Muscle layer of colon (tissue), 2 donors: Measurements from ENCODE around the gene LPCAT4.
"Not testable (repeated sequence)": the region's sequence is repeated elsewhere in the genome, so short reads cannot be mapped to it uniquely, and the experiment has no call there.

ENCODE experiments used
- H3K27ac ChIP-seq: one replicate; pipeline ENCODE4 v1.7.0; 2013; ENCODE audit warnings: low read depth, mild to moderate bottlenecking, low read length, moderate library complexity
- H3K27me3 ChIP-seq, 2 donors: one replicate each; pipeline ENCODE4 v1.7.0; 2013; ENCODE audit warnings: low read length in 2 of 2, mild to moderate bottlenecking in 2 of 2; ENCODE audit not compliant: insufficient read depth in 2 of 2, control insufficient read depth in 1 of 2
- H3K36me3 ChIP-seq: one replicate; pipeline ENCODE4 v1.7.0; 2013; ENCODE audit warnings: mild to moderate bottlenecking, low read length; ENCODE audit not compliant: insufficient read depth
- H3K4me1 ChIP-seq: one replicate; pipeline ENCODE4 v1.7.0; 2013; ENCODE audit warnings: mild to moderate bottlenecking, low read length; ENCODE audit not compliant: insufficient read depth
- H3K4me3 ChIP-seq, 2 donors: one replicate each; pipeline ENCODE4 v1.7.0; 2013; ENCODE audit warnings: low read length in 2 of 2, low read depth in 1 of 2, mild to moderate bottlenecking in 1 of 2, moderate library complexity in 1 of 2
- H3K9ac ChIP-seq: one replicate; pipeline ENCODE4 v1.7.0; 2013; ENCODE audit warnings: low read length
- H3K9me3 ChIP-seq: one replicate; pipeline ENCODE4 v1.7.0; 2013; ENCODE audit warnings: mild to moderate bottlenecking, low read length
- donor health status: abdominal sarcoma.
- donor health status: Adenocarcinoma of cecum.

LPCAT4 gene

DNA sequence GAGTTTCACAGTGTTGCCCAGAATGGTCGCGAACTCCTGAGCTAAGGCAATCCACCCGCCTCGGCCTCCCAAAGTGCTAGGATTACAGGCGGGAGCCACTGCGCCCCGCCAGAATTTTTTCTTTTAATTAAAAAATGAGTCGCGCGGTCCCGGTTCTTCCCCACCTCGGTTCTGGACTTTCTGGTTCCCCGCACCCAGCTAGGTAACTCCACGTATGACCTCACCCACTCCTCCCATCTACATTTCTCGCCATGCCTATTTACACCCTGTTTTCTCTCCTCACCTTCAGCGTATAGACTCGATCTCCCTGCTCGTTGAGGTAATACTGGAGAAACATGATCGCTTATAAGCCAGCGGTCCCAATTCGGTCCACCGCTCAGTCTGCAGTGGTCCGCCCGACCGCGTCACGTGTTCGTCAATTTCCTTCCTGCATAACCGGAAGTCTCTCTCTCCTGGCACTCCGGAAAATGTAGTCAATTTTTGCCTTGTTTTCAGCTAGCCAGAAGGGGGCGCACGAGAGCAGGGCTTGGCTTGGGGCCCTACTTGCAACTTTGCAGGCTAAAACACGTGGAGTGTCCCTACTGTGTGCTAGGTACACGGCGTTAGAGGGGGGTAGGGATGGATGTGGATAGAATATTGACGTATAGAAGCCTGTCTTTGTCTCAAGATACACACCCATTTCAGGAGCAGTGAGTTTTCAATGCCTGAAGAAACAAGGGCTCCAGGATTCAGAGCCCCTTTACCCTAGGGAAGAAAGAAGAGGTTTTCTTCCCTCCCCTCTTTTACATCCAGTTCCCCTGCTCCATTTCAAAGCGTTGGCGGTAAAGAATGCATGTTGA lies 24.0 kb downstream of the LPCAT4 start, which contains the start of the genes NOP10 and NUTM1:
Gene NOP10, minus strand, starts transcription at position 400 of the 839 bp plus-strand sequence. Its CDS starts 63 bp downstream, at position 337.
Gene NUTM1, plus strand, starts transcription at position 579 of the 839 bp plus-strand sequence. CDS start 382 bp downstream, outside the sequence.
- Histone ChIP-seq H3K27ac (peak within 1 kb of the TSS; percentile 83), H3K4me3 (peak within 1 kb of the TSS; percentile 66 to 97), H3K4me1 (peaks cover 7% of the 10 kb centered on the region), H3K27me3 (no peaks in the 10 kb centered on the region), H3K9me3 (no peaks in the 10 kb centered on the region), H3K9ac (peak within 1 kb of the TSS; percentile 89), H3K36me3 (peaks cover 4% of the 10 kb centered on the region)

GRCh38 chr15:34342213-34342736 lies 24.7 kb downstream of the LPCAT4 start:
- Histone ChIP-seq H3K27ac (peak overlapping the region; percentile 83), H3K9ac (peak overlapping the region; percentile 89), H3K4me3 (peak overlapping the region; percentile 66 to 97)
- H3K27me3 ChIP-seq, H3K36me3 ChIP-seq, H3K4me1 ChIP-seq, H3K9me3 ChIP-seq: not testable (repeated sequence)

DNA sequence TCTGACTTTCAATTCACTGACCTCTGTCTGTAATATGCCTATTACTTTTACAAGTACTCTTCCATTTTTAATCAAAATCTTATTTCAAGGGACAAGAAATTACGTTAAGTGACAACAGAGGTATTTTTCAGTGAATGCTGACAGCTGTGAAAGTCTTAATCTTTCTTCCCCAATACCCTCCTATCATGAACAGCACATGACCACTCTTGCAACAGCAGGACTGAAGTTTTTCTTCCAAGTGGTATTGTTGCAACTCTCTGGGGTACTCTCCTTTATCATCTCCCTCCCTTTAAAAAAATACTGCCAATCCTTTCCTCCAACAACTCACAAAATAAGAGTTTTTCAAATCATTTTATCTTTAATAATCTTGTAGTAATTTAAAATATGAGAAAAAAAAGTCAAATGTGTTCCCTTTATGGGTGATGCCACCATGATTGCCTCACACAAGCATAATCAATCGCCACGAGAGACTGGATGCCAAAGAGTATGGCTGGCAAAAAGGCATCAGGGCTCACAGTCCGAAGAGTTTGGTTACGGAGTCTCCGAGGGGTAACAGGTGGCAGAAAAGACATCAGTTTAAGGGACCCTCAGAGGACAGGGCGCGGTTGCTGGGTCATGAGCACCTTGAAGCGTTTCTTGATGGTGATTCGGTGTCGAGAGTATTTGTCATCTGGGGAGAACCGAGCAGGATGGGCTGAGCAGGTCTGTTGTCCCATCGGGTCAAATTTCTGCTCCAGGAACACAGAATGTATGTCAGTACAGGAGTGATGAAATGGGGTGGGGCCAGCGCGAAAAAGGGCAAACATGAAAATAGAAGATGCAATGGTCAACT lies 25.4 kb downstream of the LPCAT4 start:
- Histone ChIP-seq H3K36me3 (peaks cover 4% of the 10 kb centered on the region), H3K4me3 (no peak overlapping the region), H3K27me3 (no peaks in the 10 kb centered on the region), H3K4me1 (peaks cover 12% of the 10 kb centered on the region), H3K9me3 (no peaks in the 10 kb centered on the region), H3K9ac (no peak overlapping the region), H3K27ac (no peak overlapping the region)

GRCh38 chr15:34339946-34340345 lies 27.1 kb downstream of the LPCAT4 start:
- Histone ChIP-seq H3K4me3 (no peak overlapping the region), H3K27ac (no peak overlapping the region), H3K9me3 (no peaks in the 10 kb centered on the region), H3K9ac (no peak overlapping the region), H3K27me3 (no peaks in the 10 kb centered on the region), H3K36me3 (peaks cover 4% of the 10 kb centered on the region), H3K4me1 (peaks cover 24% of the 10 kb centered on the region)

DNA sequence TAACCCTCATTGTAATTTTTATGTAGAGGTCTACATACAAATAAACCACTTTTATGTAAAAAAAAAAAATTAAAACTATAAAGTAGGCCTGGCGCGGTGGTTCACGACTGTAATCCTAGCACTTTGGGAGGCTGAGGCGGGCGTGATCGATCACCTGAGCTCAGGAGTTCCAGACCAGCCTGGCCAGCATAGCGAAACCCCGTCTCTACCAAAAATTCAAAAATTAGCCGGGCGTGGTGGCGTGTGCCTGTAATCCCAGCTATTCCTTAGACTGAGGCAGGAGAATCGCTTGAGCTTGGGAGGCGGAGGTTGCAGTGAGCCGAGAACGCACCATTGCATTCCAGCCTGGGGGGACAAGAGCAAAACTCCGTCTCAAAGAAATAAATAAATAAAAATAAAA lies 28.6 kb downstream of the LPCAT4 start:
- H3K36me3 ChIP-seq: peaks cover 4% of the 10 kb centered on the region
- no peak overlapping the region for H3K27ac ChIP-seq
- H3K9ac ChIP-seq: no peak overlapping the region
- no peaks in the 10 kb centered on the region for H3K9me3 ChIP-seq
- H3K27me3 ChIP-seq: no peaks in the 10 kb centered on the region
- peaks cover 24% of the 10 kb centered on the region for H3K4me1 ChIP-seq
- H3K4me3 ChIP-seq: peak overlapping the region; percentile 72 to 97

DNA sequence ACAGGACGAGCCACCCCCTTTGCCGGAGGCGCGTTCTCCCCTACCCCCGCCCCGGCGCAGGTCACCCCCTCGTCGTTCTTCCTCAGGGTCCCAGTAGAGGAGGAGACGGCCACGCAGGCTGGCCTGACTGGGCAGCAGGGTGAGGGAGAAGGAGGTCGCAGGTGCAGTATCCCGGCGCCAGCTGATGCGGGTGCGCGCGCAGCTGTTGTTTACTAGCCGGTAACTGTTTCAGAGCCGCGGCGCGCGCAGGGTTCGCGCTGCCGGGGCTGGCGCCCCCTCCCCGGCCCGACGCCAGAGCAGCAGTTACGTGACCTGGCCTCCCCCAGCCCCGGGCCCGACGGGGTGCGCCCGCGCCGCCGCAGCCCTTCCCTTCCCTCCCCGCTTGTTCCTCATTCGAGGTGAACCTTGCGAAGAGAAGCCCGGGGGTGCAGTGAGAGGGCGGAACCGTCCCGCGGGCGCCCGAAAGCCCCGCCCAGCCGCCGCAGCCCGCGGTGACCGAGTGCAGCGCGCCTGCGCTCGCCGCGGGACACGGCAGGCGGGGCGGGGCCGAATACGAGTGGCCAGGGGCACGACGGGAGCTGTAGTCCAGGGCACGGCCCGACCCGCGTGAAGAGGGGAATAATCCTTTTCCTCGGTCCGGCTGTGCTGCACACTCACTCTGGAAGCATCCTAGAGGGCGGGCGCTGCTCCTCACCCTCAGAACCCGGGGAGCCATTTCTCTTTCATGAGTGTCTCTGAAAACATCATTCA lies 29.3 kb downstream of the LPCAT4 start, which contains the start of gene SLC12A6:
Gene SLC12A6, minus strand, starts transcription at position 225 of the 750 bp plus-strand sequence. CDS start 1,101 bp downstream, outside the sequence.
- Histone ChIP-seq H3K9me3 (no peaks in the 10 kb centered on the region), H3K27ac (peak within 1 kb of the TSS; percentile 77), H3K9ac (peak within 1 kb of the TSS; percentile 76), H3K27me3 (no peaks in the 10 kb centered on the region), H3K36me3 (peaks cover 4% of the 10 kb centered on the region), H3K4me3 (peak within 1 kb of the TSS; percentile 72 to 97), H3K4me1 (peaks cover 24% of the 10 kb centered on the region)

DNA sequence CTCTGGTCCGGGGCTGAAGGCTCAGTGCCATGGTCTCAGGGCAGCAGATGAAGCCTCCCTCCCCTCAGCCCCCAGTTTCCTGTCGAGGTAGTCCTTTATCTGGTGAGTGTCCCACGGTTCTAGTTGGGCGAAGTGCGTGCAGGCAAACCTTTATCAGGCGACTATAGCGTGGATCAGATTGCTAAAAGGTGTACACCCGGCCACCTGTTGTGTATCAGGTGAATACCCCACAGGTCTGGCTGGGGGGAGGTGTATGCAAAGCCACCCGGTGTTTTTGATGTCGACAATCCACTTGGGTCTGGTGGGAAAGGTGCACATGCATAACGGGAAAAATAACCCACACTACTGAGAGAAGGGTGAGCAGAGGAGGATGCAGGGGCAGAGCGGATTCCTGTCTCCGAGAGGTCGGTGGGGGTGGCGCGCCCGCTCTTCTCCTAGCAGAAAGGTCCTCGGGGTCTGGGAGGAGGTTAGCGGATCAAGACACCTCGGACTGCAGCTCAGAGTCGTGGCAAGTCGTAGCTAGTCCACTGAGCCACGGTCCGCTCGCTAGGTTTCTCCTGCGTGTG lies 29.9 kb downstream of the LPCAT4 start:
- H3K9ac ChIP-seq: peak overlapping the region; percentile 76
- peak overlapping the region; percentile 72 to 97 for H3K4me3 ChIP-seq
- H3K36me3 ChIP-seq: peaks cover 4% of the 10 kb centered on the region
- H3K27ac ChIP-seq: peak overlapping the region; percentile 77
- H3K4me1 ChIP-seq: peaks cover 22% of the 10 kb centered on the region
- no peaks in the 10 kb centered on the region for H3K27me3 ChIP-seq
- no peaks in the 10 kb centered on the region for H3K9me3 ChIP-seq

- H3K9me3 ChIP-seq: no peaks in the 10 kb centered on the region
- H3K4me3 ChIP-seq: peak overlapping the region; percentile 72 to 97
- H3K27me3 ChIP-seq: no peaks in the 10 kb centered on the region
- H3K4me1 ChIP-seq: peaks cover 17% of the 10 kb centered on the region
- peak overlapping the region; percentile 76 for H3K9ac ChIP-seq
- peaks cover 4% of the 10 kb centered on the region for H3K36me3 ChIP-seq
- H3K27ac ChIP-seq: no peak overlapping the region
Measured at GRCh38 chr15:34336231-34336990, 30.6 kb downstream of the LPCAT4 start.

DNA sequence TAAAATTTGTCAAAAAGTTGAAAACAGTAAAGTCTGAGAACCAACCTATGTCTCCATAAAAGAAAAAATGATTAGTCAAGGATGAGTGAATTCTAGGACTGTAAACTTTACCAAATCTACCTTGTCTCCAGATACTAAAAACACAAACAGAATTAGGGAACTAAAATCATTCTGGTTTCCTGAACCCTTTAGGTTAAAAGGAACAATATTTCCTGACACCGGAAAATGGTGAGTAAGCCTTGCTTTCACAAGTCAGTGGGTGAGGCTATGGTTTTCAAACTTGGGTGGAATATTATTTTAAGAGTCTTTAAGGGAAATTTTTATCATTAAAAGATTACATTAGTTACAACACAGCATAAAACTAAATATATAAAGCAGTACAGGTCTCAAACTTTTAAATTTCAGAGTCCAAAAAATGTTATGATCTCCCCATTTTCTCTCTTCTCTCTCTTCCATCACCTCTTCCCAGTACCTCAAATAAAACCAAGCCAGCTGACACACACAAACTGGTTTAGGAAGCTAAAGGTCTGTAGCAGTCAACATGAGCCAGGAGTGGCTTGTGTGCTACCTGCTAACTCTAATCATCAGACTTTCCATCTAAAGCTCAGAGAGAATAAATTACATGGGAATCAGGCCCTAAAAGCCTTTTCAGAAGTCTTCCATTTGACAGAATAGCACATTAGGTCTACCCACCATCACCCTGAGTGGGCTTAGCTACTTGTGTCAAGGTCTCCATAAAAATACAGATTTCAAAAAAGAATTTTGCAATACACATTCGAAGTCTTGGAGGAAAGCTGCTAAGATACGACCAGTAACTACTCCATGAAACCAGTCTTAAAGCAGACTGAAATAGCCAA lies 31.6 kb downstream of the LPCAT4 start:
- no peak overlapping the region for H3K9ac ChIP-seq
- peaks cover 17% of the 10 kb centered on the region for H3K4me1 ChIP-seq
- no peaks in the 10 kb centered on the region for H3K9me3 ChIP-seq
- H3K27ac ChIP-seq: no peak overlapping the region
- no peak overlapping the region for H3K4me3 ChIP-seq
- no peaks in the 10 kb centered on the region for H3K27me3 ChIP-seq
- H3K36me3 ChIP-seq: no peaks in the 10 kb centered on the region
